Measurements from ENCODE around the gene TGFB1. TPM values are rescaled to one million over a fixed set of nuclear protein-coding genes. Genes with fewer than 3 reads are reported as not detected.
A peak's percentile ranks its signal among the peaks of the same experiment; 100 is the strongest.

TGFB1 gene
- total RNA-seq, 1 donor from 2014 or later: 244 TPM

DNA sequence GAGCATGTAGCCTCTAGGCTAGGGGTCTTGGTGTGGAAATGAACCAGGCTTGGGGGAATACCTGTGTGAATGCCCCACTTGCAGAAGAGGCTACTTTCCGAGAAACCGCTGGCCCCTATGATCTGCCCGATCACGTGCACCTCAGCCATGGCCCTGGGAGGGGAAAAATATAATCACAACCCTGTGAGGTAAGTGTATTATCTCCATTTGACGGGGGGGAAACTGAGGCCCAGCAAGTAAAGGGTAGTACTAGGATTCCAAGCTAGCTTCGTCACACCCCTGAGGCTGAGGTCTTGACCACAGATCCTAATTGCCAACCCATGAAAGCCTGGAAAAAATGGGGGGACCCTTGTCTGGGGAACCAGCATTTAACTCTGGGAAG is 9.6 kb upstream of the TGFB1 start:
- DNase-seq (ENCODE audit: extremely low spot score, unreplicated experiment): no peak
- H3K9me3 Mint-ChIP-seq (ENCODE audit: unreplicated experiment): no peaks in the 10 kb centered on the region
- H3K4me3 Mint-ChIP-seq (ENCODE audit: unreplicated experiment): peak overlapping the region; percentile 88
- TF ChIP-seq, protein P1, sequence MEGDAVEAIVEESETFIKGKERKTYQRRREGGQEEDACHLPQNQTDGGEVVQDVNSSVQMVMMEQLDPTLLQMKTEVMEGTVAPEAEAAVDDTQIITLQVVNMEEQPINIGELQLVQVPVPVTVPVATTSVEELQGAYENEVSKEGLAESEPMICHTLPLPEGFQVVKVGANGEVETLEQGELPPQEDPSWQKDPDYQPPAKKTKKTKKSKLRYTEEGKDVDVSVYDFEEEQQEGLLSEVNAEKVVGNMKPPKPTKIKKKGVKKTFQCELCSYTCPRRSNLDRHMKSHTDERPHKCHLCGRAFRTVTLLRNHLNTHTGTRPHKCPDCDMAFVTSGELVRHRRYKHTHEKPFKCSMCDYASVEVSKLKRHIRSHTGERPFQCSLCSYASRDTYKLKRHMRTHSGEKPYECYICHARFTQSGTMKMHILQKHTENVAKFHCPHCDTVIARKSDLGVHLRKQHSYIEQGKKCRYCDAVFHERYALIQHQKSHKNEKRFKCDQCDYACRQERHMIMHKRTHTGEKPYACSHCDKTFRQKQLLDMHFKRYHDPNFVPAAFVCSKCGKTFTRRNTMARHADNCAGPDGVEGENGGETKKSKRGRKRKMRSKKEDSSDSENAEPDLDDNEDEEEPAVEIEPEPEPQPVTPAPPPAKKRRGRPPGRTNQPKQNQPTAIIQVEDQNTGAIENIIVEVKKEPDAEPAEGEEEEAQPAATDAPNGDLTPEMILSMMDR (IDR thresholded peaks at IDR 0.05): no peak
- H3K36me3 Mint-ChIP-seq (ENCODE audit: unreplicated experiment): no peaks in the 10 kb centered on the region
- H3K27ac Mint-ChIP-seq (ENCODE audit: unreplicated experiment): peak overlapping the region; percentile 100
- H3K4me1 Mint-ChIP-seq (ENCODE audit: unreplicated experiment): peaks cover 25% of the 10 kb centered on the region
- H3K27me3 Mint-ChIP-seq (ENCODE audit: unreplicated experiment): no peaks in the 10 kb centered on the region

DNA sequence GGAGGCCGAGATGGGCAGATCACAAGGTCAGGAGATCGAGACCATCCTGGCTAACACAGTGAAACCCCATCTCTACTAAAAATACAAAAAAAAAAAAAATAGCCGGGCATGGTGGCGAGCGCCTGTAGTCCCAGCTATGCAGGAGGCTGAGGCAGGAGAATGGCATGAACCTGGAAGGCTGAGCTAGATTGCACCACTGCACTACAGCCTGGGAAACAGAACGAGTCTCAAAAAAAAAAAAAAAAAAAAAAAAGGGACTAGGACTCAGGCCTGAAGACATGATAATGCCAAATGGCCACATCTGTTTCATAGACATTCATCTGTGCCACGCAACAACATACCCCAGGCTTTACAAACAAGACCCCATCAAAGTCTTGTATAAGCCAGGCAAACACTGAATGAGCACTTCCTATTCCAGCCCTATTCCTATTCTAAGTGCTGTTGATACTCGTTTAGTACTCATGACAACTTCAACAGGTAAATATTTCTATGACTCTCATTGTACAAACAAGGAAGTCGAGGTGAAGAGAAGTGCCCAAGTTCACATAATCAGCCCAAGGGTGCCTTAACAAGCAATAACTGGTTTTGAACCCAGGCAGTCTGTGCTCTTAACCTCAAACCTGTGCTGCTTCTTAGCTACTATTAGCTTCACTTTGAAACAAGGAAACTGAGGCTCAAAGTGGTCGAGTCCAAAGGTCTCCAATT is 8.6 kb upstream of the TGFB1 start:
- Mint-ChIP-seq H3K27ac (ENCODE audit: unreplicated experiment) (no peak overlapping the region), H3K9me3 (ENCODE audit: unreplicated experiment) (no peaks in the 10 kb centered on the region), H3K36me3 (ENCODE audit: unreplicated experiment) (no peaks in the 10 kb centered on the region), H3K4me3 (ENCODE audit: unreplicated experiment) (peak overlapping the region; percentile 5), H3K4me1 (ENCODE audit: unreplicated experiment) (peaks cover 18% of the 10 kb centered on the region), H3K27me3 (ENCODE audit: unreplicated experiment) (no peaks in the 10 kb centered on the region)
- TF ChIP-seq, protein P1 (IDR thresholded peaks at IDR 0.05): no peak
- DNase-seq (ENCODE audit: extremely low spot score, unreplicated experiment): no peak

DNA sequence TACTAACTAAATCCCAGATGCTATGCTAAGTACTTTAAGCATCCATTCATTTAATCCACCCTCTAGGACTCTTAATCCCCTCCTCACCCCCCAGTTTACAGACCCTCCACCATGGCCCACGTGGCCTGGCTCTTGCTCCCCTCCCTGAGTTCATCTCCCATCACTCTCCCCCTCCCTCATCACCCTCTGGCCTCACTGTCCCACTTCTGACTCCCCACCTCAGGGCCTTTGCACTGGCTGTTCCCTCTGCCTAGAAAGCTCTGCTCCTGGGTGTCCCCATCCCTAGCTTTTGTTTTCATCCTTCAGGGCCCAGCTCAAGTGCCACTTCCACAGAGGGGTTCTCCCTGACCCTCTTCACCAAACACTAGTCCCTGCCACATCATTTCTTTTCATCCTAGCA is 6.0 kb upstream of the TGFB1 start:
- no peak overlapping the region for H3K27ac Mint-ChIP-seq (ENCODE audit: unreplicated experiment)

DNA sequence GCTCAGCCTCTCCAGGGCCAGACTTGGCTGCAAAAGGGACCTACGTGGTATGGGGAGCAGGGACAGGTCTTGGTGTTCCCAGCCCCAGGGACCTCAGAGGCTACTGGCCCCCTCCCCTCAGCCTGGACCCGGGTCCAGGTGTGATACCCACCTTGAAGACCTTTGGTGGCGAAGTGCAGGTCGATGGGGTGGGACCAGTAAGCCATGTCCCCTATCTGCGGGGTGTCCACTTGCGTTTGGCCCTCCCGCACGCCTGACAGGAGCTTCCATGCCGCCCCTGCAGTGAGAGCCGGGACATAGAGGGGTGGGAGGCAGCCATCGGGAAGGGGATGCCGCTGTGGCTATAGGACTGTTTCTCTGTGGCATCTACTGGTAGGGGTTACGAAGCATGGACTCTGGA is 4.0 kb upstream of the TGFB1 start:
- Mint-ChIP-seq H3K4me1 (ENCODE audit: unreplicated experiment) (peaks cover 6% of the 10 kb centered on the region), H3K36me3 (ENCODE audit: unreplicated experiment) (no peaks in the 10 kb centered on the region), H3K9me3 (ENCODE audit: unreplicated experiment) (no peaks in the 10 kb centered on the region), H3K4me3 (ENCODE audit: unreplicated experiment) (no peak overlapping the region), H3K27me3 (ENCODE audit: unreplicated experiment) (no peaks in the 10 kb centered on the region), H3K27ac (ENCODE audit: unreplicated experiment) (no peak overlapping the region)
- TF ChIP-seq, protein P1 (IDR thresholded peaks at IDR 0.05): no peak
- DNase-seq (ENCODE audit: extremely low spot score, unreplicated experiment): no peak

More for the DNA sequence above, 6.0 kb upstream of the TGFB1 start:
- no peak for DNase-seq (ENCODE audit: extremely low spot score, unreplicated experiment)
- Mint-ChIP-seq H3K9me3 (ENCODE audit: unreplicated experiment) (no peaks in the 10 kb centered on the region), H3K4me3 (ENCODE audit: unreplicated experiment) (no peak overlapping the region), H3K27me3 (ENCODE audit: unreplicated experiment) (no peaks in the 10 kb centered on the region), H3K4me1 (ENCODE audit: unreplicated experiment) (peaks cover 14% of the 10 kb centered on the region), H3K36me3 (ENCODE audit: unreplicated experiment) (no peaks in the 10 kb centered on the region)
- TF ChIP-seq, protein P1 (IDR thresholded peaks at IDR 0.05): no peak

DNA sequence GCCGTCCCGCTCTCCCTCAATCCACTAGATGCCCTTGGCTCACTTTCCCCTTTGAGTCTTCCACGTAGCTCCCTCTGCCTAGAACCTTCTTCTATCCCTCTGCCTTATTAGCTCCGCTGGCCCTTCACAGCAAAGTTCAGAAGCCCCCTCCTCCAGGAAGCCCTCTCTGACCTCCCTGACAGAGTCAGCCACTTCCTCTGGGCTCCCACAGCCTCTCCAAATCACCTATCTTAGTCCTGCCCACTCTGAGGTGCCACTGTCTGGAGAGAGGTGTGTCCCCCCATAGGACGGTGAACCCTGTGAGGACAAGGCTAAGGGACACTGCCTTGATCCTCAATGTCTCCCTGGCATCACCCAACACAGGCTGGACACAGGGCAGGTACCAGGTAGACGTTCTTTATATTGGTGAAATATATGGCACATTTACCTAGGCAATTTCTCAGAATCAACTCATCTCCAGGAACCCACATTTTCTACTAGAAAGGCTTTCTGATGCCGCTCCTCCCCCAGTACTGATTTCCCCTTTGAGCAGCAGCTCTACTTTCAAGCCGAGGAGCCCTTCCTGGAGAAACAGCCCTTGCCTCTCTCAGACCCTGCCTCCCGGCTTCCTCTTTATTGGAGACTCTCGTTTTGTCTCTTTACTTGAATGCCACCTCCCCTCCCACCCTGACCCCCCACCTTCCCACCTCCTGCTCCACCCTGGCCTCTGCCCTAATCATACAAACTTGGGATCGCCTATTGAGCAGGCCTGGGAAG is 3.4 kb upstream of the TGFB1 start:
- TF ChIP-seq, protein P1 (IDR thresholded peaks at IDR 0.05): no peak

More for the DNA sequence above, 3.4 kb upstream of the TGFB1 start:
- Mint-ChIP-seq H3K9me3 (ENCODE audit: unreplicated experiment) (no peaks in the 10 kb centered on the region), H3K4me3 (ENCODE audit: unreplicated experiment) (peak overlapping the region; percentile 38), H3K27me3 (ENCODE audit: unreplicated experiment) (no peaks in the 10 kb centered on the region), H3K36me3 (ENCODE audit: unreplicated experiment) (no peaks in the 10 kb centered on the region), H3K27ac (ENCODE audit: unreplicated experiment) (no peak overlapping the region), H3K4me1 (ENCODE audit: unreplicated experiment) (peaks cover 6% of the 10 kb centered on the region)
- DNase-seq (ENCODE audit: extremely low spot score, unreplicated experiment): no peak

Data from osteocyte (in vitro differentiated cells).